ENCODE results near the gene SHF.

The SHF gene

GRCh38 chr15:45126535-45127158, 61.1 kb downstream of the SHF start:
- no peak for DNase-seq (ENCODE audit: low spot score)

- no peak for DNase-seq (ENCODE audit: low spot score)
Observed at GRCh38 chr15:45123397-45123796, 64.4 kb downstream of the SHF start.

DNA sequence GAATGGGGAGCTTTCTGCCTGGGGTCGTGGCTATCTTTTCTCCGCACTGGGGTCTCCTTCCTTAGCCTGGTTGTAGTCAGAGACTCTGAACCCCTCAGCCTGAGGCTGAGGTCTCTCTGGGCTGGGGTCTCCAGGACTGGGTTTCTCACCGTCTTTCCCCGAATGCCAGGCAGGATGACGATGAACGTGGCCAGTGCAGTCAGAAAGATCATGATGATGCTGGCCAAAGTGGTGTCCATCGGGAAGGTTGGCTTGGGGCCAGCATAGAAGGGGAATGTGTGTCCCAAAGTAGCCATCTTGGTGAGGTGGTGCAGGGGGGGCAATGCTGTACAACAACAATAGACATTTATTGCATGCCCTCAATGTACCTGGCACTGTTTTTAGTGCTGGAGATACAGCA, 65.0 kb downstream of the SHF start:
- no peak for DNase-seq (ENCODE audit: low spot score)

- no peak for DNase-seq (ENCODE audit: low spot score)
Observed at GRCh38 chr15:45121706-45122417, 65.9 kb downstream of the SHF start.

DNA sequence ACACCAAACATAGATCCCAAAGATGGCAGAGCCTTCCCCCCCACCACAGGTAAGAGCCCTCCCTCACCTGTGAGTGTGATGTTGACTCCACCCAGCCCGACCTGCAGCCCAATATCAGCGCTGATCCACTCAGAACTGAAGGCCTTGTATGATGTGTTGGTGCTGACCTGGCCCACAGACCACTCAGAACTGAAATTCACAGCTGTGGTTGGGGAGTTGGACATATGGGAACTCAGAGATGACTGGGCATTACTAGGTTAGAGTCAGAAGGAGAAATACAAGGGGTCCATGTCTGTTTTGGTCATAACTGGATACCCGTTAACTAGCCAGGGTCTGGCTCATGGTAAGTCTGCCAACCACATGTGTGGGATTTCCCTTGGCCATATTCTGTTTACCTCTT, 66.7 kb downstream of the SHF start:
- no peak for DNase-seq (ENCODE audit: low spot score)

DNA sequence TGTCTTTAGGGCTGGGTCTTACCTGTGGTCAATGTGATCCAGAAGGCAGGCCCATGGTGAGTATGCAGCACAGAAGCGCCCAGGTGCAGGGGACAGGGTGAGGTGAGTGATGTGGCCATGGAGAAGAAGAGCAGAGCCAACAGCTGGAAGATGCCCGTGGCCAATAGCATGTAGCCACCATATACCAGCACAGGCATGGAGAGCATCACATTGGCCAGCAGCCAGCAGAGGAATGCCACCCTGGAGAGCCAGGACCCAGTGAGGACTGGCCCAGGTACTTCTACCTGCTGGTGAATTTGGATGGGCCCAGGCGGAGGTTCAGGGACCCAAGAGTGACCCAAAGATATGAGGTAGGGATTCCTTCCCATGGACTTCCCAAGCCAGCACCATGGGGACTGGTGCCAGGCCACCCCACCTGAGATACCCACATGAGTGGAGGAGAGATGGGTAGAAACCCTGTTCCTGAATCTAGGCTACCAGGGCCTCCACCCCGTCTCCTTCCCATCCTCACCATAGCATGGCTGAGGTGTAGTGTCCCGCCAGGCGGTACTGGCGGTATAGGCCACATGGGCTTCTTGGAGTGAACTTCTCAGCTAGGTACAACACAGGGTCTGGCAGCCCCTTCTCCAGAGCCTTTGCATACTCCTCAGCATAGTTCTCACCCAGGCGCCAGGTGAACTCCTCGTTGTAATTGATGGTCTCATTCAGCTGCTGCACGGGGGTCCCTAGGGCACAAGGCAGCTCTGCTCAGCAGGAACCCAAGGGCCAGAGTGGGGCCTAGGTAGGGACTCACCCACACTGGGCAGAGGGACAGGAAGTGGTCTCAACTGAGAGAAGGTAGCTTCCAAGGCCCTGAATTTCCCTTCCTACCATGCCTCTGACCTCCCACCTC, 67.4 kb downstream of the SHF start:
- no peak for DNase-seq (ENCODE audit: low spot score)

DNA sequence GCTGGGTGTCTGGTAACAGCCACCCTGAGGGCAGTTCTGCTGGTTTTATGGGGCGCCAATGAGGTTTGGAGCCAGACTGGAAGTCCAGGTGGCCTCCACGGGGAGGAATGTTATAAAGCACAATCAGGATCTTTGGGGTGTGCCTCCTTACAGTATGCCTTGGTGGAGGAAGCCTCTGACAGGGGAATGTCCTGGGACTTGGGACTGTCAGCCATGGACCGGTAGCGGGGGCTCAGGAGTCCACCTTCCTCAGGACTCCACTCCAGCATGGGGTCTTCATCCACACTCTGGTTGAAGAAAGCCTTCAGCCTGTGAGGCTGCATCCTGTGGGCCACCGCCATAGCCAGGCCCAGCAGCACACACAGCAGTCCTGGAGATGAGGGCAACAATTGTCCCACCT, 68.8 kb downstream of the SHF start:
- DNase-seq (ENCODE audit: low spot score), result no peak

DNA sequence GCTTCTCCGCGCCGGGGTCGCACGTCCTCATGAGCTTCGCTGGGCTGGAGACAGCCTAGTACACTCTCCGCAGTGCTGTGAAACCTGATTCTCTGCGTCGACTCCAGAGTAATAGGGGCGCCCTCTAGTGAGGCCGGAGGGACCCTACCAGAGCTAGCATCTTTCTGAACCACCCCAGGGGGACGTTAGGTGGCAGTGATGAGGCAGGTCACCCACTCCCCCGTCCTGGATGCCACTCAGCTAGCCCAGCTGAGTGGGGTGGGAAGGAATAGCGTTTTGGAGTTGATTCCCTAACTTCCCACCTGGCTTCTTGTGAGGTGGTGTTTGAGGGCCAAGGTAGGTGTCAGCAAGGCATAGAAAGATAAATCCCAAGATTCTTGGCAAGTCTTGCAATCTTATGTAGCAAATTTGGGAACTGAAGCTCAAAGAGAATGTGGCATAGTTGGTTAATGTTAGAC, 69.6 kb downstream of the SHF start:
- peak; percentile 91 for DNase-seq (ENCODE audit: low spot score)

DNA sequence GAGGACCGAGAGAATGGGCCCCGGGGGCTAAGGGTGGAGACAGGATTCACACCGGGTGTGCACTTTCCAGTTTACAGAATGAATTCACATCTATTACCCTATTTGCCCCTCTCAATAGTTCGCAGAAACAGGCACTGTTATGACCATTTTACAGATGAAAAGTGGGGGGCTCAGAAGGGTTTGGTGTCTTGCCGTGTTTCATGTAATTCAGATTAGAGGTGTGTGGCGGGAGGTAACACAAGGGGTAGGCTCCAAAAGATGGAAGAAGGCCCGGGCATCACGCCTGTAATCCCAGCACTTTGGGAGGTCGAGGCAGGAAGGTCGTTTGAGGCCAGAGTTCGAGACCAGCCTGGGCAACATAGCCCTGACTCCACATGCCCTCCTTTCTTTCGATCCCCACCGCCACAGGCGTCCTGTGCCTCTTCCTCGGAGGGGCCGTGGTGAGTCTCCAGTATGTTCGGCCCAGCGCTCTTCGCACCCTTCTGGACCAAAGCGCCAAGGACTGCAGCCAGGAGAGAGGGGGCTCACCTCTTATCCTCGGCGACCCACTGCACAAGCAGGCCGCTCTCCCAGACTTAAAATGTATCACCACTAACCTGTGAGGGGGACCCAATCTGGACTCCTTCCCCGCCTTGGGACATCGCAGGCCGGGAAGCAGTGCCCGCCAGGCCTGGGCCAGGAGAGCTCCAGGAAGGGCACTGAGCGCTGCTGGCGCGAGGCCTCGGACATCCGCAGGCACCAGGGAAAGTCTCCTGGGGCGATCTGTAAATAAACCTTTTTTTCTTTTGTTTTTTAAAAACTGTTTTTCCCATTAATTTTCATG, 70.2 kb downstream of the SHF start:
- no peak for DNase-seq (ENCODE audit: low spot score)

Measured in iPS-NIHi11 (cell line).